MM.1S (cell line): ENCODE results near the gene THBS3.

ENCODE experiments used
- CTCF ChIP-seq: fragments of 300-600 bp; sonication (generic); IDR thresholded peaks from 2 replicates; pipeline ENCODE4 v1.5.1; 2016; ENCODE audit warnings: antibody characterized with exemption, low read length, mixed read lengths
- EZH2 ChIP-seq: fragments of 300-600 bp; sonication (generic); optimal IDR thresholded peaks from 2 replicates; pipeline ENCODE3; 2017; ENCODE audit warnings: low read depth, mild to moderate bottlenecking, antibody characterized with exemption, low read length, mixed read lengths

- TF ChIP-seq CTCF, result no peak
- TF ChIP-seq EZH2, result no peak
Measured at GRCh38 chr1:155174324-155175280, 33.1 kb downstream of the THBS3 start.
